Fibroblast of skin of abdomen (primary cell): ENCODE measurements around the gene PPP2R5C.

Source experiments
- DNase-seq: peaks from one replicate; pipeline ENCODE4 v3.0.0-alpha.2; 2013

The PPP2R5C gene

DNA sequence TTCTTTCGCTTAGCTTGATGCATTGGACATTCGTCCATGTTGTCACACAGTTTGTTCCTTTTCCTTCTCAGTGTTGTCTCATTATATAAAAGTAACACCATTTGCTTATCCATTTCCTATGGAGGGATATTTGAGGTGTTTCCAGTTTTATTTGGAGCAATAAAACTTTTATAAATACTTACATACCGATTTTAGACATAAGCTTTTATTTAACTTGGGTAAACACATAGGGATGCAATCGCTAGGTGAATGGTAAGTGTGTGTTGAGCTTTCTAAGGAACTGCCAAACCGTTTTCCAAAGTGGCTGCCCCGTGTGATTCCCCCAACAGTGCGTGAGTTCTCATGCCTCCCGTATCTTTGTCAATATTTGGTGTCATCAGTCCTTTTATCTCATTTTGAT is 107.7 kb downstream of the PPP2R5C start:
- DNase-seq = no peak

DNA sequence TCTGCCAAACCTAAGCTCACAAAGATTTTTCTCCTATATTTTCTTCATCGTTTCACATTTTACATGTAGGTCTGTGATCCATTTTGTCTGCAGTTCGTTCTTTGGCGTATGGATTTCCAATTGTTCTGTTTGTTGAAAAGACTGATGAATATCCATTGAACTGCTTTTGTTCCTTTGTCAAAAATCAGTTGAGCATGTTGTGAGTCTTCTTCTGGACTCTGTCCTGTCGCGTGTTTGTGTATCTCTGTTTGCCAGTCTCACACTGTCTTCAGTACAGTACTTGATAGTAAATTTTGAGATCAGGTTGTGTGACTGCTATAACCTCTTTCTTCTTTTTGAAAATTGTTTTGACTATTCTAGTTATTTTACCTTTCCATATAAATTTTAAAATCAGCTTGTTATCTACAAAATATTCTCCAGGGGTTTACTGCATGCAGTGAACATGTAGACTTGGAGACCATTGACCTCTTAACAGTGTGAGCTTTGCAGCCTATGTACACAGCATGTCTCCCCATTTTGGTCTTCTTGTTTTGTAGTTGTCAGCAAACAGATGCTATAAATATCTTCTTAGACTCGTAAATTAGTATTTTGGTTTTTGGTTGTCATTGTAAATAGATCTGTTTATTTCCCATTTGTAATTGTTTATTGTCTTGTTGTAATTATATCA is 108.9 kb downstream of the PPP2R5C start:
- no peak for DNase-seq

DNA sequence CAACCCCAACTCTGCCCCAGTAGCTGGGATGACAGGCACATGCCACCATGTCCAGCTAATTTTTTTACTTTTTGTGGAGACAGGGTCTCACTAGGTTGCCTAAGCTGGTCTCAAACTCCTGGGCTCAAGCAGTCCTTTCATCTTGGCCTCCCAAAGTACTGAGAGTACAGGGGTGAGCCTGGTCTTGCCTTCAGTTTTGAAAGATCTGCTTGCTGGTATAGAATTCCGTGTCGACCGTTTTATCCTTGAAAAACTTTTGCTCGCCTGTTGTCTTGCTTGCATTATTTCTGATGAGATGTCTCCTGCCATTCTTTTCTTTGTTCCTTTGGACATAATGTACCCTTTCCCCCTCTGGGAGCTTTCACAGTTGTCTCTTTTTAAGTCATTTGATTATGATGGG is 110.8 kb downstream of the PPP2R5C start:
- DNase-seq = no peak

DNA sequence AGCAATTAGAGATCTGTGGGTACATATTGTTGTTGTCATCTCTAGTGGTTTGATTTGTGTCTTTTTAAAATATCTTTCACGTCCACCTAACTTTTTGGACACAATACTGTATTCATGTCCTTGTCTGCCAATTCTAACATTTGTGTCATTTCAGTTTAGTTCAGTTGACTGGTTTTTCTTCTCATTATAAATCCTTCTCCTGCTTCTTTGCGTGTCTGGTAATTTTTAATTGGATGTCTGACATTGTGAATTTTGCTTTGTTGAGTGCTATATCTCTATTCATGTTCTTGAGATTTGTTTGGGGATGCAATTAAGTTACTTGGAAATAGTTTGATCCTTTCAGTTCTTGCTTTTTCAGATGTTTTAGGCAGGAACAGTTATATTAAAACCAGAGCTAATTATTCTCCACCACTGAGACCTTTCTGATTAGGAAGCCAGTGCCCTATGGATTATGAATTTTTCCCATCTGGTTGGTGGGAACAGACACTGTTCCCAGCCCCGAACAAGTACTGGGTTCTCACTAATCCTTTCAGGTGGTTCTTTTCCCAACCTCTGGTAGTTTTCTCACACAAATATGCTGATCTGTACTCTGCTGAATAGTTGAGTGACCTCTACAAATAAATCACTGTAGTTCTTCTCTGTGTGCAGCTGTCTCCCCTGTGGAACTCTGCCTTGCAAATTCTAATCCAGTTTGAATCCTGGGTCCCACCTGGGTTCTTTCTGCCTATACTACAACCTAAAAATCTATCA is 111.7 kb downstream of the PPP2R5C start:
- no peak for DNase-seq

DNA sequence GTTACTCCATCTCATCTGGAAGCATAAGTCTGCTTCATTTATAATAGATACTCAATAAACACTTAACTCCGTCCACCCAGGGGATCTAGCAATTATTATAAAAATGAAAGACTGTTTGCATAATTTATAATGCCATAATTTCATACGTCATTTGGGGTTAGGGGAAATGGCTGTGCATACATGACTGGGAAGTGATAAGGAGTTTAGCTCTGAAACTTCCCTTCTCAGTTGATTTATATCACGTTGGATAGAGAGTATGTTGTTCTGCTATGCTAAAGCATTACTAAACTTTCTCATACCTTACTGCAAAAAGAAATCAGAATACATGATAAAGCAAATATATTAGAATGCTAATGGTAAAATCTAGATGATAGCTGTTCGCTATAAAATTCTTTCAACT is 112.5 kb downstream of the PPP2R5C start:
- no peak for DNase-seq

DNA sequence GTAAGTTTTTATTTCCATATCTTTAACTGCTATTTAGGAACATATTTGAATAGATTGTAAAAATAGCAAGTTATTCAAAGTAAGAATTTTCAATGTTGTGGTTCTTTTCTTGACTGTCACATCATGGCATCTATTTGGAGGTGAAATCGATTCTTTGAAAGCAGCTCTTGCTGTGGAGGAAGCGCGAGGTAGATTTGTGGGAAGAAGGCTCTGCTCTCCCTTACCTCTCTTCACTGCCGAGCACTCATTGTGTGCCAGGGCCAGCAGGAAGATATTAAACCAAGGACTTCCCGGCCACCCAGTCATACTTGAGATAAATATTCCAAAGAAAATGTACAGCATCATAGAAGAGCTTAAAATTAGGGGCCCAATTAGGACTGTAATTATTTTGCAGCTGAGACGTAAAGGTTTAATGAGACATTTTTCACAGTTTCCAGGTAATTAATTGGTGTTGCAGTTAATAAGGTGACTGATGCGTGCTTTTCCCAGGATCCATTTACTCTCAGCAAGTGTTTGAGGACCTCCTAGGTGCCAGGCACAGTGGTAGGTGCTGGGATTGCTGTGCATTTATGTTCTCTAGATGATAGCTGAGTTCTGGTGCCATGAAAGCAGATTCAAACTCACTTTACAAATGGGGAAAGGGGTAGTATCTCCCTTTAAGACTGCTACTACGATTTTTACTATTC is 113.7 kb downstream of the PPP2R5C start:
- no peak for DNase-seq

DNA sequence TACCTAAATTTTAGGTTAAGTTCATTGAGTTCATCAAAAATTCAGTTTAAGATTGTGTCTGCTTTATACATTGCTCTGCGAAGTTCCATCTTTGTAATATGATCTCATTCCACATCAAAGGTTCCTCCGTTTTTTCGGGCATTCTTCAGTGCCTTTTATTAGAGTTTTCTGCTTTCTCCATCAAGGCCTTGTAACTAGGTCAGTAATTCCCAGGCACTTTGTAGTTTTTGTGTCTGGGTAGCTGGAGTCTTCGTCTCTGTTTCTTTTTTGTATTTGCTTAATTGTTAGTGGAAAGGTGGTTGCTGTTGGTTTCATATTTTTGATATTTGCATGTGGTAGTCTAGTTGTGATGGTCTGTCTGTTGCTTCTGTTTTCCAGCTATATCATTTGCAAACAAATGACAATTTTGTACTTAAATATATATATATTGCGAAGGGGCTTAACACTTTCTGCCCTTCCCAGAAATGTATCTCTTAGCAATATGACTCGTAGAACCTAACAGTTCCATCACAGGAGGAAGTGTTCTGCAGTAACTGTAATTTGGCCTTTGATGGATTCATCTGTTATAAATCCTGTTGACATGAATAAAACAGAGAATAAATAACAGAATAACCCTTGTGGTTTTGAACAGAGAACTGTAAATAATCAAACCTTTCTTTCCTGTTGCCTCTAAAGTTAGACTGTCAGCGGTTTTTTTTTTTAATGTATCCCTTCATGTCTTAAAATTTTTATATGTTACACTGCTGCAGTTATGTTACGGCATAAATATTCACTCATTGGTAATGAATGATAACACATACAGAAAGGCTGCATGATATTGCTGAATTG is 114.4 kb downstream of the PPP2R5C start:
- DNase-seq = peak; percentile 11

DNA sequence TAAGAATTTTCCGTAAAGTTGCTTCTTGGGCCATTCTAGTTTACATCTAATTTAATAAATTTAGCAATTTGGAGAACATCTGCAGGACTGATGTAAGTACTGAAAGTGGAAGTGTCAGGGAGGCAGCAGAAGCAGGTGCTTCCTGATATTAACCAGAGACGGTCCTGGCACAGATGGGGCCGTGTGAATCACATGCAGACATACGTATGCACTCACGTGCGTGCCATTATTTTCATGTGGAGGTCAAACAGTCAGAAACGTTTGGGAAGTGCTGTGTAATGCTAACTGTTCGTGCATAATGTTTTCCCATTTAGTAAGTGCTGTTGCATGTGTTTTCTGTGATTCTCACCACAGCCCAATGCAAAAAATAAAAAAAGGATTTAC is 115.0 kb downstream of the PPP2R5C start:
- DNase-seq = peak; percentile 67

DNA sequence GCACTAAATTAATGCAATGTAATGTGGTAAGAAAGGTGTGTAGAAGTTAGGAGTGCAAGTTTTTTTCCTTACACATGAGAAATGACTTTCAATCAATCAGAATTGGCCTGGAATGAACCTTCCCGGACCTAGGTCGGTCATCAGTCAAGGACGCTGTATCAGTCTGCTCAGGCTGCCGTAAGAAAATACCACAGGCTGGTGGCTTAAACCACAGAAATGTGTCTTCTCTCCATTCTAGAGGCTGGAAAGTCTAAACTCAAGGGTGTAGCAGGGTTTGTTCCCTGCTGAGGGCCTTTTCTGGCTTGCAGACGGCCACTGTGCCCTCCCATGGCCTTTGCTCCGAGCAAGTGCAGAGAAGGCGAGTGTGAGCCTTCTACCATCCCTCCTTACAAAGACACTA is 116.3 kb downstream of the PPP2R5C start:
- DNase-seq = no peak

DNA sequence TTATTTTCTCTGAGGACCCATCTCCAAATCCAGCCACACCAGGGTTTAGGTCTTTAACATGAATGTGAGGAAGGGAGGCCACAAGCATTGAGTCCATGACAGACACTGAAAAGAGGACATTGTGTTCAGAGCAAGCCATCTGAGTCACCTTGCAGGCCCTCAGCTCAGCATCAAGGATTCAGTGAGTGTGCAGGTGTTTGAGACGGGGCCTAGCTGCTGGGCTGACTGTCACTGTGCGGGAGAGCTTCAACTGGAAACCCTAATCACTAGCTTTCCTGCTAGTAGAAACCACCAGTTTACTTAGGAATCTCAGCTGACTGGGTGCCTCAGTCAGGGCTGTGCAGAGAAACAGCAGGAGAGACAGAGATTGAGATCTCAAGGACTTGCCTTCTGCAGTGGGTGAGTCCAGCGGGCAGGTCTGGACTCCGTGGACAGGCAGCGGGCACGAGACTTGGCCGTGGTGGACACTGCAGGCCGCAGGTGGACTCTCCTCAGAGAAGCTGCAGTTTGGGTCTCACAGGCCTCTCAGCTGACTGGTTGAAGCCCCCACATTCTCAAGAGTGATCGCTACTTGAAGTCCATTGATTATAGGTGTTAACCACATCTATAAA is 116.8 kb downstream of the PPP2R5C start:
- no peak for DNase-seq

DNA sequence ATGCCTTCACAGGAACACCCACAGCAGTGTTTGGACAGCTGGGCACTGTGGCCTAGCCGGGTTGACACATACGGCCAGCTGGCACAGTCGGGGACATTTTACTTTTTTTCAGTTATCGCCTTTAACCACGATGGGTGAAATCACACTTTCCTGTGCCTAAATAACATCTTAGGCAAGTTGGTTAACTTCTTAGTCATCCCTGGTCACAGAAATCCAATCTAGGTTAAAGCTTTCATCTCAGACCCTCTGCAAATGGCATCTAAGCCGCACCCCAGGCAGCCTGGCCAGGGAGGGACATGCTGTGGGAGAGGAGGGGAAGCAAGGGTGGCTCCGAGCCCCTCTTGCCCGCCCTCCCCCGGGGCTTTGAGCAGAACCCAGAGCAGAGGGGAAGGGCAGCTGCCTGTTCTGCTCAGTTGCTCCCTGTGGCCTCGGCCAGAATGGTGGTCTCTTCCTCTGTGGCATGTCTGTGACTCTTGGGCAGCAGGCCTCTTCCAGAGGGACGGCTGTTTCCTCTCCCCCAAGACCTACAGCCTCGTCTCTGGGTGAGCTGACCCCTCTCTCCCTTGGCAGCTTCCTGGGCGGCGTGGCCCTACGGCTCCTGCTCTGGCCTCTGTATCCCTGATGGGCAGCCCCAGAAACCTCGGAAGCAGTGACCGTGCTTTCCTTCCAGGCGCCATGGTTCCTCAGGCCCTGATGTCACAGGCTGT is 117.5 kb downstream of the PPP2R5C start:
- no peak for DNase-seq

DNA sequence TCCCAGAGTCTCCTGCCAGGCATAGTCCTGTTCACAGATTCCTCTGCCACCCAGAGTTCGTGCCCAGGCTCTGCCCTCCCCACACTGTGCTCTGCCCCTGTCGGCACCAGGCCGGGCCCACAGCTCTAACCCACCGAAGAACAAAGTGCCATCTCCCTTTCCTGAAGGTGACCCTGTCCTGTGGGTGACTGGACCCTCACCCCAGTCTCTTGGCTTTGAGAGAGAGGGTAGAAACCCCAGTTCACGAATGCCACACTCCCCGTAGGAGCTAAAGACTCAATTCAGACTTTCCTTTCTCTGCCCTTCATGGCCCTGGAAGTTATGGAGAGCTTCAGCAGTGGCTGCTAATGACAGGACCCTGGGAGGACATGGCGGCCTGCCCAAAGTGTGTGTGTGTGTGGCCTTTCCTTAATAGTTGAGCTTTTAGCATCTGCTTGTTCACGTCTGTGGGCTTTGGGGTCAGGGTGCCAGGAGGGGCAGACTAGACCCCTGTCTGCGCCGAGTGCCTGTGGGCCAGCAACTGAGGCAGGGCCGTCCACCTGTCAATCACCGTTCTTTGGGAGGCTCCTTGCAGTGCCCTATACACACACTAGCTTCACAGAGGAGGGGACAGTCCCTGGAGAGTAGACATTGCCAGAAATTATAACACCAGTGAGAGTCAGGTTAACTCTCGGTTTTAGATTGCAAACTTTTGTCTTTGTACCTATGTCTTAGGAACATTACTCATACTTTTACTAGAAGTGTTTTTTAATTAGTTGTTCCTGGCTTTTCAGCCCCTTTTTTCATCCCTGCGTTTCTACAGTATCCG is 118.2 kb downstream of the PPP2R5C start:
- no peak for DNase-seq

DNA sequence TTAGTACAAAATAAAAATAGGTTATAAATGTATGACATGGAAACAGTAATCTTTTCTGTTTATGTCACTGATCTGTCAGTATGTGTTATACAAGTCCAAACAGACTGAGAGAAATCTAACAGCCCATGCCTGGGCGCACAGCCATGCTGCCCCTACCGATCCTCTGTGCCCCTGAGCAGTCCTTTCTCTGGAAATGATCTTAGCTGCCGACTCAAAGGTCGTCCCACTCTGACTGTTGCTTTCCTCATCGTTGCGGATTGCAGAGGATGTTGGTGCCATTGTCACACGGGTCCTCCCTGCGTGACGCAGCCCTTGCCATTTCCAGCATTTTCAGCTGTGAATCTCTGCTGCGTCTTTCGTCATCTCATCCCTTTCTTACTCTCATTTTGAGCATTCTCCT is 119.9 kb downstream of the PPP2R5C start:
- DNase-seq = no peak

DNA sequence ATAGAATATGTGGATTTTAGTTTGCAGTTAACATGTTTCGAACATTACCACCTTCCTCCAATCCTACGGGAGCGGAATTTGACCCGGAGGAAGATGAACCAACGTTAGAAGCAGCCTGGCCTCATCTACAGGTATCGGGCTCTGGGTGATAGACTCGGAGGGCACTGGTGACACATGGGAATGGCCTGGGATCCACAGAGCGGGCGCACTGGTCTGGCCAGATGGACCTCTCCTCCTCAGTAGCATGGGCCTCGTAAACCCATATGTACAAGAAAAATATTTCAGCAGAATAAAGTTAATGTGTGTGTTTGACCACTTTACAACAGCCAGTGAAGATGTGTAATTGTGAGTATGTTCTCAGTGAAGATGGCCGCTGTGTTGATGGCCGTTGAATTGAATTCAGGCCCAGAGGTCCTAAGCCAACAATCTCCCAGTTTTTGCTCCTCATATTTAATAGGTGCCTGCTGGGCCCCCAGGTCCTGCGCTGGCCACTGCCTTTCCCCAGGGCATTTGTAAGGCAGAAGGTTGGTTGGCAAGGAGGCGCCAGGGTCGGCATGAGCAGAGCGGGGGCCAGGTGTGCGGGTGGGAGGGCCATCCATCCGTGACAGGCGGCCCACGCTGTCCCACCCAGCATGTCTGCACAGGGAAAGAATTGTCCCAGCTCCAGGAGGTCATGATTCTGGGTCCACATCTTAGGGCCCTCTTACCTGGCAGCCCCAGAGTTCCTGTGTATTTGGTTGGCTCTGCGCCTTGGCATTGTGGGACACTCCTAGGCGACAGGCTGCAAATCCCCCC is 120.8 kb downstream of the PPP2R5C start:
- no peak for DNase-seq

DNA sequence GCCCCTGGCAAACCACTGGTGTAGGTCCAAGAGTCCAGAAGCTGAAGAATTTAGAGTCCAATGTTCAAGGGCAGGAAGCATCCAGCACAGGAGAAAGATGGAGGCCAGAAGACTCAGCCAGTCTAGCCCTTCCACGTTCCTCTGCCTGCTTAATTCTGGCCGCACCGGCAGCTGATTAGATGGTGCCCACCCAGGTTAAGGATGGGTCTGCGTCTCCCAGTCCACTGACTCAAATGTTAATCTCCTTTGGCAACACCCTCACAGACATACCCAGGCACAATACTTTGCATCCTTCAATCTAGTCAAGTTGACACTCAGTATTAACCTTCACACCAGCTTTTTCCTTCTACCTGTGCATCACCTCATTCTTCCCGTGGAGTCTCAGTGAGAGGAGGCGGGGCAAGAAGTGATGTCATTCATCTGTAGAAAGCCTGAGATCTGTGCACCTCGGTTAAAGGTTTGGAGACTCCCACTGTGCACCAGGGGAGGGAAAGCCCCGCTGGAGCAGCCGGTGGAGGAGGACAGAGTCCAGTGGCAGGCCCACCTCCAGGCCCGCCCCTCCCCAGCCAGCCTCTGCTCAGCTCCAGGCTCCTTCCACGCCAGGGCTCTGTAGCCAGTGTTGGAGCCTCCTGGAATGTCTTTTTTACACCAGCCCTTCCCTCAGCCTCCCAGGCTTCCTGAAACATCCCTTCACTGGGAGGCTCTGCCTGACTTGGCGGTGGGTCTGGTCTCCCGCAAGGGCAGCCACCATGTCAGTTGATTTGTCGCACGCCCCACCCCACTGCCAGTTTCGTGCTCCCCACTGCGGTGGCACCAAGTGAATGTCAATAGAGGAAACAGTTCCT is 122.8 kb downstream of the PPP2R5C start:
- no peak for DNase-seq

DNA sequence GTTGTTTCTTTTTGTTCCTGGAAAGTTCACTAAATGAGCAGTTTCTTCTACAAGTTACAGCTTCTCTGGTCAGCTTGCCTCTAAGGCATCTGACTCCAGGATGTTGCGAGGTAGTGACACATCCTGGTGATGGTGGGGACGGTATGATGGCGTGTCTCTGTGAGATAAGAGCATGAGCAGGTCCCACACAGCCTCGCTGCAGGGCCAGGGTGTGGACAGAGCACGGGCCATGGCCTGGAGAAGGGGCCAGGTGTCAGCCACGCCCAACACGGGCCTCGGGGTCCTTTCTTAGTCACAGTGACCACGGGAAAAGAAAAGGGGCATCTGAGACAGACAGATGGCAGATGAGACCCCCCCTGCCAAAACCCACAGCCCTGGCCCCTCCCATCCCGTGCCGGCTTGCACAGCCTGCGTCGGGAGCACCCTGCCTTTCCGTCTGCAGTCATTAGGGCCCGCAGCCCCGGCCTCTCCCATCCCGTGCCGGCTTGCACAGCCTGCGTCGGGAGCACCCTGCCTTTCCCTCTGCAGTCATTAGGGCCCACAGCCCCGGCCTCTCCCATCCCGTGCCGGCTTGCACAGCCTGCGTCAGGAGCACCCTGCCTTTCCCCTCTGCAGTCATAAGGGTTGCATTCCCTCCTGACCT is 123.5 kb downstream of the PPP2R5C start:
- DNase-seq = no peak

DNA sequence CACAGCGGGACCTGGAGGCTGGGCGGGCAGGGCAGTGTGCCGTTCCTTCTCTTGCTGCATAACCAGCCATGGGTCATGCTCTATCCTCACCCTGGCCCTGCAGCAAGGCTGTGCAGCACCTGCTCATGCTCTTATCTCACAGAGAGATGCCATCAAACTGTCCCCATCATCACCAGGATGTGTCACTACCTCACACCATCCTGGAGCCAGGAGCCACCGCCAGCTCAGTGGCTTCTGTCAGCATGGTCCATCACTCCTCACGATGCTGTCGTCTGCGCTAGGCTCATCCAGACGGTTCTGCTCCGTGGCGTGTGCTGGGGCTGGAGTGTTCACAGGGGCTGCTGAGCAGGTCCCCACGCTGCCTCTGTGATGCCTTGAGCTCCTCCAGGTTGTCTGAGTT is 125.7 kb downstream of the PPP2R5C start:
- DNase-seq = no peak

DNA sequence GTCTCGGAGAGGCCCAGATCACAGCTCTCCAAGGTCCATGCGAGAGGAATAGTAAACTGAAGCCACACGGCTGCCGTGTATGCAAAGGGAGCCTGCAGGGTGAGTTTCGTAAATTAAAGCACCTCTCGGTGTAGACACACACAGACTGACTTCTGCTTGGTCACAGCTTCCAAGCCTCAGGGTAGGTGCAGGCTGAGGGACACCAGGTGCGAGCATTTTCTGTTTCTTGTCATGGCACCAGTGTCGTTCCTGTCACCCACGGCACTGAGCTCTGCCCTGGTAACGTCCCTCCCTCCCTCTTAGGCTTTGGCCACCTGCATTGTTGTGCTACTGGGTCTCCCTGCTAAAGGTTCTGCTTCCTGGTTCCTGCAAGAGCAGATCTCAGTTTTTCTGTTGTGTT is 126.7 kb downstream of the PPP2R5C start:
- DNase-seq = no peak

DNA sequence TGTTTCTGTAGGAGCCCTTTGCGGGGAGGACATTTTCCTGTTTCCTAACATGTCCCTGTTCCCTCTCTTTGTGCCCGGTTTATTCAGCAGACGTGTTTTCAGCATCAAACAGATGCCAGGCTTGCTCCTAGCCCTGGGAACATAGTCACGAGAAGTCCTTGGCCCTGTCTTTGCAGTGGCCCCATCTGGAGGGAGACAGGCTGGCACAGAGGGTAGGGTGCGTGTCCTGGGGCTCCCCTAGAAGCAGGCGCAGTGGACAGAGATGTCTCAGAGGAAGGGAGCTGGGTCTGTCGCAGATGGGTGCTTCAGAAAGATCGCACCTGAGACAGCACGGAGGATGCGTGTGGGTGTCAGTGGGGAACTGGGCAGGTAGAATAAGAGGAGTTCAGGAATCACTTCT is 127.9 kb downstream of the PPP2R5C start:
- DNase-seq = no peak
